HEK293T (cell line): ENCODE measurements around the gene TMEM129.

Experiments used
- BHLHE40 ChIP-seq: fragments of 450-650 bp; IDR thresholded peaks from 2 replicates; pipeline ENCODE4 v1.6.1; 2016; ENCODE audit warnings: mild to moderate bottlenecking, moderate library complexity, borderline replicate concordance
- CTBP1 ChIP-seq: fragments of 450-650 bp; IDR thresholded peaks from 2 replicates; pipeline ENCODE4 v1.6.1; 2016; ENCODE audit warnings: borderline replicate concordance
- ELF4 ChIP-seq: fragments of 450-650 bp; IDR thresholded peaks from 2 replicates; pipeline ENCODE4 v1.6.1; 2017; ENCODE audit warnings: antibody characterized with exemption
- FOXK2 ChIP-seq: fragments of 450-650 bp; IDR thresholded peaks from 2 replicates; pipeline ENCODE4 v1.6.1; 2016; ENCODE audit warnings: mild to moderate bottlenecking
- FOXM1 ChIP-seq: fragments of 450-650 bp; IDR thresholded peaks from 2 replicates; pipeline ENCODE4 v1.6.1; 2017; ENCODE audit warnings: mild to moderate bottlenecking, borderline replicate concordance
- HDGF ChIP-seq: fragments of 450-650 bp; IDR thresholded peaks from 2 replicates; pipeline ENCODE4 v1.6.1; 2017; ENCODE audit warnings: antibody characterized with exemption, borderline replicate concordance
- L3MBTL2 ChIP-seq: fragments of 450-650 bp; conservative IDR thresholded peaks from 2 replicates; pipeline ENCODE4 v1.6.1; 2016; ENCODE audit warnings: mild to moderate bottlenecking
- NFRKB ChIP-seq: fragments of 450-650 bp; IDR thresholded peaks from 2 replicates; pipeline ENCODE4 v1.6.1; 2016; ENCODE audit warnings: mild to moderate bottlenecking, moderate library complexity
- SP1 ChIP-seq: fragments of 450-650 bp; IDR thresholded peaks from 2 replicates; pipeline ENCODE4 v1.6.1; 2017
- TARDBP ChIP-seq: fragments of 450-650 bp; IDR thresholded peaks from 2 replicates; pipeline ENCODE4 v1.6.1; 2016
- ZNF384 ChIP-seq: fragments of 450-650 bp; IDR thresholded peaks from 2 replicates; pipeline ENCODE4 v1.6.1; 2016

DNA sequence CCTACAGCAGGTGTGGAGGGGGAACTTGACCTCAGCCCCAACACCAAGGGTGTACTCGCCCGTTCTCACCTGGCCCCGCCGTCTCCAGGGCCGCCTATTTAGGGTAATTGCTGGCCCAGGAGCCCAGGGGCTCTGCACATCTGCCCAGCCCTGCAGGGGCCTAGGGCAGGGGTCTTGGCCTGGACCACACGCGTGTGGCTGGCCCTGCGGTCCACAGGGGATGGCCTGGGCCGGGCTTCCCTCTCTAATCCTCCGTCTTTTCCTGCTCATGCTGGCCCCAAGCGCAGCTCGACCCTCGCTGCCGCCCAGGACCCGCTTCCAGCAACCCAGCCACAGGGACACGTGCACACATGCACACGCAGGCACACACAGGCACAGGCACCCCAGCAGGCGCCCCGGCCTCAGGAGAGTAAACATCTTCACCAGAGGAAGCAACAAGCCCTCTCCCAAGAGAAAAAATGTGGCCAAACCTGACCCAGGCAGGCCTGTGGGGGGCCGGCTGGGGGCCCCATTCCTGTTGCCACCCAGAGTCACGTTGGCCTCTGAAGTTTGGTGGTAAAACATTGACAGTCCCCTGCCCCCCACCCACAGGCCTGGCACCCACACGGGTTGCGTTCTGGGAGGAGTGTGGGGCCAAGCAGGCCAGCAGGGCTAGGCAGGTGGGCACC lies 47.4 kb upstream of the TMEM129 start:
- TF ChIP-seq TARDBP (no peak), SP1 (no peak), HDGF (no peak), ELF4 (no peak), FOXM1 (no peak), NFRKB (no peak), L3MBTL2 (no peak), CTBP1 (no peak), FOXK2 (no peak), BHLHE40 (no peak), ZNF384 (no peak)
